NCI-H1105 treated with DMSO at 0.1 percent for 48 hours (cell line): Measurements from ENCODE around the gene DMP1.

ENCODE experiments used
- DNase-seq: peaks from one replicate; lab custom pipeline; 2025; lab: John Stamatoyannopoulos, UW

Gene DMP1

GRCh38 chr4:87649980-87650379 lies at the start of gene DMP1:
Gene DMP1 (plus strand): TSS chr4:87650280. CDS start chr4:87656493, 6,213 bp downstream.
- DNase-seq = no peak

GRCh38 chr4:87601361-87601760 lies 48.7 kb upstream of the DMP1 start:
- no peak for DNase-seq

- no peak for DNase-seq
Measured at GRCh38 chr4:87608229-87608628, 41.9 kb upstream of the DMP1 start, which contains the start of gene DSPP. Gene DSPP (plus strand): TSS chr4:87608529. CDS start chr4:87610909, 2,380 bp downstream.

- no peak for DNase-seq
Measured at GRCh38 chr4:87614292-87614890, 35.7 kb upstream of the DMP1 start.

- DNase-seq = no peak
Measured at GRCh38 chr4:87616268-87616667, 33.8 kb upstream of the DMP1 start.

GRCh38 chr4:87620086-87620485 lies 30.0 kb upstream of the DMP1 start:
- DNase-seq = no peak

GRCh38 chr4:87620491-87620890 lies 29.6 kb upstream of the DMP1 start:
- DNase-seq = no peak

- DNase-seq = no peak
Measured at GRCh38 chr4:87622303-87622702, 27.8 kb upstream of the DMP1 start.

GRCh38 chr4:87624698-87625097 lies 25.4 kb upstream of the DMP1 start:
- no peak for DNase-seq

- DNase-seq = no peak
Measured at GRCh38 chr4:87631668-87632067, 18.4 kb upstream of the DMP1 start.

- no peak for DNase-seq
Measured at GRCh38 chr4:87632469-87632868, 17.6 kb upstream of the DMP1 start.

GRCh38 chr4:87633243-87633642 lies 16.8 kb upstream of the DMP1 start:
- peak; percentile 55 for DNase-seq

- DNase-seq = no peak
Measured at GRCh38 chr4:87644286-87644685, 5.8 kb upstream of the DMP1 start.

- DNase-seq = no peak
Measured at GRCh38 chr4:87650938-87651337, 858 bp downstream of the DMP1 start.

GRCh38 chr4:87651941-87652340 lies 1.9 kb downstream of the DMP1 start:
- no peak for DNase-seq

- no peak for DNase-seq
Measured at GRCh38 chr4:87654487-87655044, 4.5 kb downstream of the DMP1 start.

GRCh38 chr4:87657525-87657924 lies 7.4 kb downstream of the DMP1 start:
- no peak for DNase-seq

GRCh38 chr4:87659247-87659931 lies 9.3 kb downstream of the DMP1 start:
- no peak for DNase-seq

GRCh38 chr4:87662871-87663270 lies 12.8 kb downstream of the DMP1 start:
- DNase-seq = no peak

GRCh38 chr4:87669373-87669772 lies 19.3 kb downstream of the DMP1 start:
- DNase-seq = no peak

GRCh38 chr4:87677731-87678130 lies 27.7 kb downstream of the DMP1 start:
- DNase-seq = no peak

- peak; percentile 33 for DNase-seq
Measured at GRCh38 chr4:87679449-87680169, 29.5 kb downstream of the DMP1 start.

- DNase-seq = no peak
Measured at GRCh38 chr4:87680271-87680670, 30.2 kb downstream of the DMP1 start.
